ENCODE results near the gene IMPA2.
"Not testable (repeated sequence)": the region's sequence is repeated elsewhere in the genome, so short reads cannot be mapped to it uniquely, and the experiment has no call there.

Gene IMPA2

DNA sequence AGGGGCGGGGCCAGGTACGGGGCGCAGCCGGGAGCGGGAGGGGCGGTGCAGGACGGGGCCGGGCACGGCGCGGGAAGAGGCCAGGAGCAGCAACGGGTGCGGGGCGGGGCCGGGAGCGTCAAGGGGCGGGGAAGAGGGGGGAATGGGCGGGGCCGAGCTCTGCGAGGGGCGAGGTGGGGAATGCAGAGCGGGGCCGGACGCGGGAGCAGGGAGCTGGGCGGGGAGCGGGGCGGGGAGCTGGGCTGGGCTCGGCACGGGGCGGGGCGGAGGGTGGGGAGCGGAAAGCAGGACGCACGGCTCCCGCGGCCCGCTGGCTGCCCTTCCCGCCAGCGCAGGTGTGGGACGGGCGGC lies at the start of gene IMPA2:
Gene IMPA2, plus strand, starts transcription at position 316 of the 351 bp plus-strand sequence. CDS start 163 bp downstream, outside the sequence.
- peak in 1 of 2 donors; percentile 93 for DNase-seq (ENCODE audit: low read depth in 2 of 2)

DNA sequence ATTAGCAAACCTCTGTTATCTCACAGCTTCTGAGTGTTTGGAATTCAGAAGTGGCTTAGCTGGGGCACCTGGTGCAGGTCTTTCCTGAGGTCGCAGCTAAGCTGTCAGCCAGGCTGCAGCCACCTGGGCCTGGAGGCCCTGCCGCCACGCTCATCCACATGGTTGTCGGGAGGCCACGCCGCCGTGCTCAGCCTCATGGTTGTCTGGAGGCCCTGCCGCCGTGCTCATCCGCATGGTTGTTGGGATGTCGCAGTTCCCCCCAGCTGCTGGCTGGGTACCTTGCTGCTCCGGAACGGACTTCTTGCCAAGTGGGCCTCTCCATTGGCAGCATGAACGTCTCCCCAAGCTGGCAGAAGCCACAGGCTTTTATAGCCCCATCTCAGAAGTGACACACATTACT lies 48.9 kb upstream of the IMPA2 start:
- DNase-seq (ENCODE audit: low read depth in 2 of 2) = no peak

DNA sequence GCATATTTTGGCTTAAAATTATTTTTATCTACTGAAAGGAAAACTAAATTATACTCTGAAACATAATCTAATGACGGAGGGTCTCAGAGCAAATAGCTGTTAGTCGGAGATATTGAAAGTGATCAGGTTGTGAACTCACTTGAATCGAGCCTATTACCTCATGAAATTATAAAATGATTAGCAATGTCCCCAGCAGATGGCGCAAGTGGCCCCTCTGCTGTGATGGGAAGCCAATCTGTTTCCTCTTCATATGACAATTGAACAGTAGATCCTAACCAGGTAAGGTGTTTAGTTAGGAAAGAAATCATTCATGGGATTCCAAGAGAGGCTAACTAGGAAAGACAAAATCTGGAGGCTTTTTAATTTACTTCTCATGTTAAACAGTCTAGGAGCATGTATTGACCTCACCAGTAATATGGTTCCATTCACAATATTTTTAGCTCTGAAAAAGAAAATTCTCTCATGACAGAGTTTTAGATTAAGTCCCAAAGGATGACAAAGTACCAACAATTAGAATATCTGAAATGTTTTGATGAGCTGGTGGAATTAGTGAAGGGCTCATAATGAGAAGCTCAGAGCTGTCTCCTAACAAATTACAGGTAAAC lies 43.3 kb upstream of the IMPA2 start:
- DNase-seq (ENCODE audit: low read depth in 2 of 2) = peak; percentile 45 to 64

DNA sequence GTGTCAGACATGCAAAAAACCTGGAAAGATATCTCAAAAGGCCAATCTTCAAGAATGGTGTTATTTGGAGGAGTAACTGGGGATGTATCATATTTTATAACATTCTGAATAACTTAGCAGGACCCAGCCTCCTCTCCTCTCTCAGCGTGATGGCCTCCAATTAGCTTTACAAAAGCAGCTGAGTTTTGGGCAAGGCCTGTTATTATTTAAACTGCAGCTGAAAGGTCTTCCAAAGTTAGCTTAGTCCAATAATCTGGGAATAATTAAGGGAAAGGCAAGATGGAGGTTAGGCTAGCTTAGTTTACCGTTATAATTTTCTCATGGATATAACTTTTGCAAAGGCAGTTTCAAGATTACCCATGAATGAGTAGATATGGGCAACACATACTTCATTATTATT lies 40.4 kb upstream of the IMPA2 start:
- no peak for DNase-seq (ENCODE audit: low read depth in 2 of 2)

DNA sequence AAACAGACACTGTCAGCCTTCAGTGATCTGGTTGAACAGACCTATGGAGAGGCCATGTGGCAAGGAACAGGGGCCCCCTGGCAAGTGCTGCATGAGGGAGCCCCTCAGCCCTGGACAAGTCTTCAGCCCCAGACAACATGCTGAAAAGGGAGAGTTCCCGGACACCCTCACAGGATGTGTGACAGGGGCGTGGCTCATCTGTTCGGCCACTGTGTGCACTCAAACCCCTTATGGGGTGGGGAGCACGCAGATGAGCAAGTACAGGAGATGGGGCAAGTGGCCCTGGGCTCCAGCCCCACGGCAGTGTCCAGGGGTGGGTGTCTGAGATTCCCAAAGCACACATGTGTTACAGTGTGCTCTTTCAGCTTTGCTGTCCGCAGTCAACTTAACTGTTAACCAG lies 37.8 kb upstream of the IMPA2 start:
- DNase-seq (ENCODE audit: low read depth in 2 of 2) = no peak

DNA sequence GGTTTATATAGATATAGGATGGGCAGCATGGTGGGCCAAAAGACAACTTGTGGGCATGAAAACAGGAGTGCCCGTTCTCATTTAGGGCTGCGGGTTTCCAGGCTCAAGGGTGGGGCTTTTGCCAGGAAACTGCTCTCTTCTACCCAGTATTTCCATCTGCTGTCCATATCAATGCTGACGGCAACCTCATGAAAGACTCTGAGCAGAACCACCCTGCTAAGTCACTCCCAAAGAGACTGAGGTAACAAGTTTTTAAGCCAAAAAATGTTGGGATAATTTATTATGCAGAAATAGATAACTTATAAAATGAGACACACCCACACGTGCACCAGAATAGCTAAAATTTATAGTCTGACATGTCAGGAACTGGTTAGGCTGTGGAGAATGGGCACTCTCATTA lies 37.1 kb upstream of the IMPA2 start:
- DNase-seq (ENCODE audit: low read depth in 2 of 2) = no peak

DNA sequence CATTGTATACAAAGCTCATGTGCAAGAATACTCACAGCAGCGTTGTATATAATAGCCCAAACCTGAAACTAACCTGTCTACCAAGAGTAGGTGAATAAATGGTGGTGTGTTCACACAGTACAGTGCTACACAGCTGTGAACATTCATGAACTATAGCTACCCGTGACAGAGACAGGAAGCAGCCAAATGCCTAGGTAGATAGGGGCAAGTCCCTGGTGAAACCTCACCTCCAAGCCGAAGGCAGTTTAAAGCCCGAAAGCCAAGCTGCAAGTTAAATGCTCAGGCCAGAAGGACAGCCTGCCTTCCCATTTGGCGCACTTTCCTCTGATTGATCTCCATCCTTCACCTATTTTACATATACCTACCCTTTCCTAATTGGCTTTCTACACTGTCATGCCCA lies 36.5 kb upstream of the IMPA2 start:
- DNase-seq (ENCODE audit: low read depth in 2 of 2) = no peak

DNA sequence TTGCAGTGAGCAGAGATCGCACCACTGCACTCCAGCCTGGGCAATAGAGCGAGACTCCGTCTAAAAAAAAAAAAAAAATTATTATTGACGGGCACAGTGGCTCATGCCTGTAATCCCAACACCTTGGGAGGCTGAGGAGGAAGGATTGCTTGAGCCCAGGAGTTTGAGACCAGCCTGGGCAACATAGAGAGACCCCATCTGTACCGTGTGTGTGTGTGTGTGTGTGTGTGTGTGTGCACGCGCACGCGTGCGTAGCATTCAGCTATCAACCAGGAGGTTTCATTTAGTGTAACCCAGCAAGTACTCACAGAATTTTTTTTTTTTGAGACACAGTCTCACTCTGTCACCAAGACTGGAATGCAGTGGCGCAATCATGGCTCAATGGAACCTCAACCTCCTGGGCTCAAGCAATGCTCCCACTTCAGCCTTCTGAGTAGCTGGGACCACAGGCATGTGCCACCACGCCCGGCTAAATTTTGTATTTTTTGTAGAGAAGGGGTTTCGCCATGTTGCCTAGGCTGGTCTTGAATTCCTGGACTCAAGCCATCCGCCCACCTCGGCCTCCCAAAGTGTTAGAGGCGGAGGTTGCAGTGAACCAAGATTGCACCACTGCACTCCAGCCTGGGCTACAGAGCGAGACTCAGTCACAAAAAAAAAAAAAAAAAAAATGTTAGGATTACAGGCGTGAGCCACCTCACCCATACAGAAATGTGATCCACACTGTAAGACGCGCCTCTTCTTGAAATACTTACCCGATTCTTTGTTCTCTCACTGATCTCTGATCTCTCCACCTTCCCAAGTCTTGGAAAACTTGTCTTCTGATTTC lies 35.3 kb upstream of the IMPA2 start:
- not testable (repeated sequence) for DNase-seq (ENCODE audit: low read depth in 2 of 2)

DNA sequence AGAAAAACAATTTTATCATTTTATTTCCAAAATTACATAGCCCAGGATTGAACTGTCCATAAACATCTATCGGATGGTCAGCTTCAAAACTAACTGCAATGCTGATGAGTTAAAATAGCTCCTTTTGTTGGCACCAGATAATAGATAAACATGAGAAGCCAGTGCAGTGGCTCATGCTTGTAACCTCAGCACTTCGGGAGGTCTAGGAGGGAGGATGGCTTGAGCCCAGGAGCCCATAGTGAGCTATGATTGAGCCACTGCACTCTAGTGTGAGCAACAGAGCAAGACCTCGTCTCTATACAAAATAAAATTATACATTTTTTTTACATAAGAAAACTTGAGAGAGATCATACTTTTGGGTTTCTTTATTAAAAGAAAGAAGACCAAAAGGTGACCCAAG lies 34.6 kb upstream of the IMPA2 start:
- DNase-seq (ENCODE audit: low read depth in 2 of 2) = no peak

DNA sequence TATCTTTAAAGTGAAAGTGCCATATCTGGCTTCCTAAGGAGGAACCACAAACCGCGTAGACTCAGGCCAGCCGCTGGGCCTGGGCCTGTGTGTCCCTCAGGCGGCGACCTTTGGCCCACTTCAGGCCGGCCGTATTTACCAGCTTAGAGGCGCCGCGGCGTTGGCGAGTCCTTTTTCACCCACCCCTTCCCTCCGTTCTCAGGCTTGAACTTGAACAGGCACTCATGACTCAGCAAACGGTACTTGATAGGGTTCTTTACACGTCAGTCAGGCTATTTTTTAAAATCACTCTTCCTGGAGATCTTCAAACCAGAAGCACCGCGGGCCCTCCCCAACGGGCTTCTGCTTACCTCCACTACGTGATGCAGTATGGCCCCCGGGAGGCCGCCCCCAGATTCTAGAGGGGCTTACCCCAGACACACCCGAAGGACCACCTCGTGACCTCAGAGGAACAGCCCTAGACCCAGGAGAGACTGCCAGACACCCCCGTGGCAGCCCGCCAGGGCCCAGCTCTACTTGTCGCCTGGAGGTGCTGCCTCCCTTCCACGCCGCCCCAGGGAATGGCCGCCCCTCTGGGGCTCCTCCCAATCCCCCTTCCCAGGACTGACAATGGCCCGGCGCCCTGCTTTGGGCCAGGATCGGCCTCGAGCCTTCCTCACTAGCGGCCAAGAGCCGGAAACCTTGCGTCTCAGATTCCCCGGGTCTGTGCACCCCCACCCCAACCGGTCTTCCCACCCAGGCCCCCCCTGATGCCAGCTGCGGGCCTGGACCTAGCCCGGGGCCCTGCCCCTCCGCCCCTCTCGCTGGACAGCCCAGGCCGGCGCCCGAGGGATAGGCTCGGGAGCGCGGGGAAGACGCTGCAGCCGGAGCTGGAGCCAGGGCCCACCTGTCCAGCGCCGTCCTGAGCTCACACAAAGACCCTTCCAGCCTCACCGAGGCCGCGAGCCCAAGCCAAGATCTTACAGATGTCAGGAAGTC lies 33.8 kb upstream of the IMPA2 start:
- peak; percentile 18 to 54 for DNase-seq (ENCODE audit: low read depth in 2 of 2)

DNA sequence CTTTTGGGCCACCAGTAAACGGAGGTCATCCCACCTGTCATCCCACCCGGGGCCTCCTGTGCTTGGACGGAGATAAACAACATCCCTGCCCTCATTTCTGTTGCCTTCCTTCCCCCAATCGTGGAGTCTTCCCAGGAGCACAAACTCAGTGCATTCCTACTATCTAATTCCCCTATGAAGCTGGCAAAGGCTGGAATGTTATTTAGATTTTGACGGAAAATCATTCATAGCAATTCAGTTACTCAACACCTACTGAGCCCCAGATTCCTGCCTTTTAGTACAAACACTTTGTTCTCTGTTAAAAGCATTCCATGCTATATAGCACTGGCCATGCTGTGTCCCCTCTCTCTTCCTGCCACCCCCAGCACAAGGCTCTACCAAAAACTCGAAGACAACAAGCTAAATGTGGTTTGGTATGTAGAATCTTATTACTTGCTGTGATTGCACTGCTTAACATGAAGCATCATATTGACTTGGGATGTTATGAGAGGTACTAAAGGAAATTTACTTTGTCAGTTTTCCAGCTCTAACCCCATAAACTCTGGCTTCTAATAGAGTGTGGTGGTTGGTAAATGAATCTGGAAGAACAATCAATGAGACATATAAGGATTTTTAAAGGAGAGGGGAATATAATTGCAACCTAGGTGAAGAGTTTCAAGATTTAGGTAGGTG lies 32.3 kb upstream of the IMPA2 start:
- no peak for DNase-seq (ENCODE audit: low read depth in 2 of 2)

DNA sequence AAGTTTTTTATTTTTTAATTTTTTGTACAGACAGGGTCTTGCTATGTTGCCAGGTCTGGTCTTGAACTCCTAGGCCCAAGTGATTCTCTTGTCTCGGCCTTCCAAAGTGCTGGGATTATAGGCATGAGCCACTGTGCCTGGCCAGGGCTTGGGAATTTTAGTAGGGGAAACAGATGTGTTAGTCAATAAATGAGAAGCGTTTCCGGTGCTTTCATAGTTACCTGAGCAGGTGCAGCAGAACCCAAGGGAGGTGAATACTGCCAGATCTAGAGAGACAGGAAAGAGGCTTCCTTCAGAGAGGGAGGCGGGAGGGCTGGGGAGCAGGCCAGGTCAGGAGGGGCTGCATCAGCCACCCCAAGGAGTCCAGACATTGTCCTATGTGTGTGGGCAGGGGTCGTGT lies 30.5 kb upstream of the IMPA2 start:
- DNase-seq (ENCODE audit: low read depth in 2 of 2) = no peak

DNA sequence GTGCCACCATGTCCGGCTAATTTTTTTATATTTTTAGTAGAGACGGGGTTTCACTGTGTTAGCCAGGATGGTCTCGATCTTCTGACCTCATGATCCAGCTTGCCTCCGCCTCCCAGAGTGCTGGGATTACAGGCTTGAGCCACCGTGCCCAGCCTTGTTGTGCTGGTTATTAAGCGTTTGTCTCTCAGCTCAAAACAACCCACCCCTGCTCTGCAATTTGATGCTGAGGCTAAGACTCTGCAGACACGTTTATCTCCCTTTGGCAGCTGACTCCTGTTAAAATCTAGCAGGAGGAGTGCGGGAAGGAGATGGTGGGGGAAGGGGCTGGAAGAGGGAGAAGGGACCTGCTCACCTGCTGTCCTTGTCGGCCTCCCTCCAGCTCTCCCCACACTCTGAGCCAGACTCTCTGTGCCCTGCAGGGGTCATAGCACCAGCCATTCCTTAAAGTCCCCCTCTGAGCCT lies 29.9 kb upstream of the IMPA2 start:
- no peak for DNase-seq (ENCODE audit: low read depth in 2 of 2)

DNA sequence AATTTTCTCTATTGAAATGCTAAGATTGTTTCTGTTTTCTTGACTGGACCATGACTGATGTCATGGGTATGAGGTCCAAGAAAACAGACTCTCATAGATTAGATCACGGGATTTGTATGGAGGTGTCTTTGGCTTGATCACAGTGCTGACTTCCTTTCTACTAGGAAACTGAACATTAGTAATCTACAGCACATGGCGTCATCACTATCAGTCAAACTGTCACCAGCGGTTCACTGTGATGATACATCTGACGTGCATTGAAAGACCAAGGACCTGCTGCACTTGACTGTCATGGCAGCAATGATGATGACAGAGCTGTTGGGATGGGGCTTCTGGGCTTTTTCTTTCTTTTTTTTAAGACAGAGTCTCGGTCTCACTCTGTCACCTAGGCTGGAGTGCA lies 28.2 kb upstream of the IMPA2 start:
- no peak for DNase-seq (ENCODE audit: low read depth in 2 of 2)

DNA sequence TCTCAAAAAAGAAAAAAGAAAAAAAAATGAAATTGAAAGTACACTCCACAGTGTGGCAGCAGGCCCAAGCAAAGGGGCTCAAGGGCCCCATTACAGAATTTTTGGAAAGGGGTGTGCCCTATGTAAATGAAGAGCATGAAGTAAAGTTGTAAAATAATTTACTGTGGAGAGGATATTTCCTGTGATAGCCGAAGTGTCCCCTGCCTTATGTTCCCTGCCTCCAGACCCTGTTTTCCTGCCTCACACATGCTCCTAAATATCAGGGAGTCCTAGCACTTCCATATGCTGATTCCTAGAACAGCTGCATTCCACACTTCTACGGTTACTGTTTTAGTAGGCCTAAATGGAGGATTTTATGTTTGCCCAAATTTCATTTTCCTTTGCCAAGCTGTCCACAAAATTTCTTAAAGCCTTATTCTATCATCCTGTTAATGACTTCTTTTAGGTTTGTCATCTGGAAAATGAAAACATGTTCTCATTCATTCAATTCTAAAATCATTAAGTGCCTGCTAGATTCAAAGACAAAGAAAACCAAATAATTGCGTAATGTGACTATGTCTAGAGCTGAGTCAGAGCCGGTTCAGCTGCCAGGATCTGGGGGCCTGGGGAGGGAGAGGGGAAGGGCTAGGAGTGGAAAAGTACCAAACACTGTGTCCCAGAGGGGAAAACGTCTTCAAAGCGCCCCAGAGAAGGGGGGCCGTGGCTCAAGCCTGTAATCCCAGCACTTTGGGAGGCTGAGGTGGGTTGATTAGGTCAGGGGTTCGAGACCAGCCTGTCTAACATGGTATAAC lies 25.9 kb upstream of the IMPA2 start:
- DNase-seq (ENCODE audit: low read depth in 2 of 2) = no peak

DNA sequence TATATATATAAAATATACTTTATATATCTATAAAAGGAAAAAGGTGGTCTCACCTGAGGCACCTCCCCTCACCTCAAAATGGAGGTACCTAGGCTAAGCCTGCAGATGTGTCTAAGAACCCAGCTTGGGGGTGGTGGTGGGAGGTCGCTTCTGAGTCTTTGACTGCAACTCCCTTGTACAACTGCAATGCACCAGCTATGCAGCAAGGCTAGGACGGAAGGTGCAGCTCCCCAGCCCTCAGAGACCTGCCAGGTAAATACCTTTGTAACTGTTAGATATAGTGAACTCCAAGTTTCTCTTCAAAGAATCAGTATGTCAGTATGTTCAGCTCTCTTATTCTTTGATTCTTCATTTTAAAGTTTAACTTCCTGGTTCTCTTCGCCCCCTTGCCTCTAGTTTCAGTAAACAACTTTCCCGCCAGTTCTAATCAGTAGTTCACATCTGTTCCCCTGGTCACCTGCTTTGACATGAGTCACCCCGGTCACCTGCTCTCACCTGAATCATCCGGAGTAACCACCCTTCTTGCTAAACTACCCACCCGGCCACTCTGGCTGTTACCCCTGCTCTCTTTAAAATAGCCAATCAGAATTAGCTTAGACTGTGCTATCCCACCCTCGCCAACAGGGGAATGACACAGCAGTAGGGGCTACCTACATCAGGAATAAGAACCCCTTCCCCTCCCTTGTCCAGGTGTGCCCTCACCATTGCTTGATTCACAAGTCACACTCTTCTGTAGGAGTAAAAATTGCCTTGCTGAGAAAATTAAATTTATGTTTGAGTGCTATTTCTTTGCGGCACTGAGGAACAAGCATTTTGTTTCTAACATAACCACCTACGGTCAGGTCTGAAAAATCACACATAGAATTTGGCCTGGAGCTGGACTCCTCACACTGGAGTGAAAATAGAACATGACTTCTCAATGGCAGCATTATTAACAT lies 24.7 kb upstream of the IMPA2 start:
- no peak for DNase-seq (ENCODE audit: low read depth in 2 of 2)

DNA sequence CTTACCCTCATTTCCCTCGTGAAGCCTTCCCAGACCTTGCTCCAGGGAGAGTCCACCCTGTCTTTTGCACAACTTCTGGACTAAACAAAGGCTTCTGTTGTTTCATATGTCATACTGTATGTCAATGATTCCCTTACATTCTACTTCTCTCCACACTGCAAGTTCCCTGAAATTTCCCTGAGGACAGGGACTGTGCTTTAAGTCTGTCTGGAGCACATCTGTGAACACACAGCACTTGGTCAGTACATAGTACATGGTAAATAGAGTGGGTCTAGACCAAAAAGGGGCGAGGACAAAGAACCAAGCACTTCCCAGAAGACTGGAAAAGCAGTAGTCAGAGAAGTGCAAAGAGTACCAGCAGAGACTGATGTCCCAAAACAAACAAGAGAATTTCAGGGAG lies 23.7 kb upstream of the IMPA2 start:
- no peak for DNase-seq (ENCODE audit: low read depth in 2 of 2)

DNA sequence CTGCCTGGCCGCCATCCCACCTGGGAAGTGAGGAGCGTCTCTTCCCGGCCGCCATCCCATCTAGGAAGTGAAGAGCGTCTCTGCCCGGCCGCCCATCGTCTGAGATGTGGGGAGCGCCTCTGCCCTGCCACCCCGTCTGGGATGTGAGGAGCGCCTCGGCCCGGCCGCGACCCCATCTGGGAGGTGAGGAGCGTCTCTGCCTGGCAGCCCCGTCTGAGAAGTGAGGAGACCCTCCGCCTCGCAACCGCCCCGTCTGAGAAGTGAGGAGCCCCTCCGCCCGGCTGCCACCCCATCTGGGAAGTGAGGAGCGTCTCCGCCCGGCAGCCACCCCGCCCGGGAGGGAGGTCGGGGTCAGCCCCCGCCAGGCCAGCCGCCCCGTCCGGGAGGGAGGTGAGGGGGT lies 21.7 kb upstream of the IMPA2 start:
- not testable (repeated sequence) for DNase-seq (ENCODE audit: low read depth in 2 of 2)

DNA sequence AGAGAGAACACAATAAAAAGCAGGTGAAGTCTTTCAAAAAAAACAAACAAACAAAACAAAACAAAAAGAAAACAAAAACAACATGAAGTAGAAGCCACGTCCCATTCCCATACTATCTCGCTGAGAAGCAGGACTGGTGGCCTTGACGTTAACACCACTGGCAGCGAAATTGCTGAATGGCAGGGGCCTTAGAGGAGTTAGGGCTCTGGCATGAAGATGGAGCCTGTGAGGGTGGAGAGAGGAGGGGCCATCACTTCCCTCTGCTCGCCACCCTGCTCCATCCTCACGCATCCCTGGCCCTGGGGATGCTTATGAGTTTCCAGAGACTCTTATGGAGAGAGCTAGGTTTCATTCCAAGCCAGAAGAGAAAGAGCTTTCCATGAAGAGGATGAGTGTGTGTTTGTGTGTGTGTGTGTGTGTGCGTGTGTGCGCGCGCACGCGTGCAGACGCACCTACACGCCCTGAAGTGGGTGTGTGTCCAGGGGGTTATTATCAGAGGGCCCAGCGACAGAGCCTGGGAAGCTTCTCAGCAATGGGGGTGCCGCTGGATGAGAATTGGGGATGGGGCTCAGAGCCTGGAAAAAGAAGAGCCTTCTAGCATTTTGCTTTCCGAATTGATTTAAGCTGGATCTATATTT lies 20.4 kb upstream of the IMPA2 start:
- no peak for DNase-seq (ENCODE audit: low read depth in 2 of 2)
